Mammary epithelial cell (primary cell): Measurements from ENCODE around the gene MMEL1.

Source experiments
- EZH2 ChIP-seq: IDR thresholded peaks from 2 replicates; pipeline ENCODE4 v1.6.1; 2012; ENCODE audit warnings: low read length, inconsistent platforms, borderline replicate concordance
- TF ChIP-seq, protein P1 (sequence below), 2 donors: IDR thresholded peaks in 1 of 2; conservative IDR thresholded peaks in 1 of 2; 2 replicates each; pipeline ENCODE4 v1.5.1; 2011 to 2012; ENCODE audit warnings: inconsistent platforms in 2 of 2, low read length in 2 of 2, mild to moderate bottlenecking in 2 of 2, control low read depth in 1 of 2, low read depth in 1 of 2; ENCODE audit not compliant: insufficient read depth in 1 of 2; ENCODE audit errors: extremely low read depth in 1 of 2

DNA sequence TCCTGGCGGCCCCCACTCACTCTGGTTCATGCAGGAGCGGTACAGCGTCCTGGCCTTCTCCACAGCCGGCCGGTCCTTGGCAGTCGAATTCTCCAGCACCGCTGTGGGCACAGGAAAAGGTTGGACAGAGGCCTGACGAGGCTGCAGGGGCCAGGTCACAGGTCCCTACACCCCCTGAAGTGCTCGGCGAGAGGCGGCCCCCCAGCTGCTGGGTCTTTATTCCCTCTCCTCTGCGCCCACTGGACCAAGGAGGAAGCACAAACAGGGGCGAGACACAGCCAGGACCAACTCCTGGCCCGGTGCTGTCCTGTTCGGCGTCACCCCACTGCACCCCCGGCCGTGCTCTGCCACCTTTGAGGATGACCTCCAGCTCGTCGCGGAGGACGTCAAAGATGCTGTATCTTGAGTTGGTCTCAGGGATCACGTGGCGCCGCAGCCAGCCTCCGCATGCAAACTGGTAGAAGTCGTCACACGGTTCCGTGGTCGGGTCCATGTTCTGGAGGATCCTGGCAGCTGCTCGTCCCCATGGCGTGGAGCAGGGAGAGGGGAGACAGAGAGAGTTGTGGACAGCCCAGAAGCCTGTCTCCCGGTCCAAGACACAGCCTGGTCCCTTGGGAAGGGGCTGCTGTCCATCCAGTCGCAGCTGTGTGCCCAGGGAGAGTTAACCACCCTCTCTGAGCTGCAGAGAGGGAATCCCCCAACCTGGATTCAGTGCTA lies 23.3 kb downstream of the MMEL1 start:
- TF ChIP-seq, protein P1, sequence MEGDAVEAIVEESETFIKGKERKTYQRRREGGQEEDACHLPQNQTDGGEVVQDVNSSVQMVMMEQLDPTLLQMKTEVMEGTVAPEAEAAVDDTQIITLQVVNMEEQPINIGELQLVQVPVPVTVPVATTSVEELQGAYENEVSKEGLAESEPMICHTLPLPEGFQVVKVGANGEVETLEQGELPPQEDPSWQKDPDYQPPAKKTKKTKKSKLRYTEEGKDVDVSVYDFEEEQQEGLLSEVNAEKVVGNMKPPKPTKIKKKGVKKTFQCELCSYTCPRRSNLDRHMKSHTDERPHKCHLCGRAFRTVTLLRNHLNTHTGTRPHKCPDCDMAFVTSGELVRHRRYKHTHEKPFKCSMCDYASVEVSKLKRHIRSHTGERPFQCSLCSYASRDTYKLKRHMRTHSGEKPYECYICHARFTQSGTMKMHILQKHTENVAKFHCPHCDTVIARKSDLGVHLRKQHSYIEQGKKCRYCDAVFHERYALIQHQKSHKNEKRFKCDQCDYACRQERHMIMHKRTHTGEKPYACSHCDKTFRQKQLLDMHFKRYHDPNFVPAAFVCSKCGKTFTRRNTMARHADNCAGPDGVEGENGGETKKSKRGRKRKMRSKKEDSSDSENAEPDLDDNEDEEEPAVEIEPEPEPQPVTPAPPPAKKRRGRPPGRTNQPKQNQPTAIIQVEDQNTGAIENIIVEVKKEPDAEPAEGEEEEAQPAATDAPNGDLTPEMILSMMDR (conservative IDR thresholded peaks at IDR 0.05 in 1 of 2, IDR thresholded peaks at IDR 0.05 in 1 of 2; ENCODE audit: extremely low read depth in 1 of 2, insufficient read depth in 1 of 2, low read depth in 1 of 2, low read length in 2 of 2), result no peak
- TF ChIP-seq EZH2, result no peak
